Ishikawa (cell line): ENCODE results near the gene SPNS3.

Experiments
- CEBPB ChIP-seq: IDR thresholded peaks from 2 replicates; pipeline ENCODE4 v1.6.1; 2012
- CREB1 ChIP-seq: IDR thresholded peaks from 2 replicates; pipeline ENCODE4 v1.6.1; 2012; ENCODE audit warnings: low read depth
- EGR1 ChIP-seq: IDR thresholded peaks from 2 replicates; pipeline ENCODE4 v1.6.1; 2012
- EP300 ChIP-seq: IDR thresholded peaks from 2 replicates; pipeline ENCODE4 v1.6.1; 2012; ENCODE audit warnings: borderline replicate concordance
- FOXM1 ChIP-seq: IDR thresholded peaks from 2 replicates; pipeline ENCODE4 v1.6.1; 2012; ENCODE audit warnings: low read depth, borderline replicate concordance
- NFIC ChIP-seq: IDR thresholded peaks from 2 replicates; pipeline ENCODE4 v1.6.1; 2012
- YY1 ChIP-seq: IDR thresholded peaks from 2 replicates; pipeline ENCODE4 v1.6.1; 2012; ENCODE audit warnings: low read depth

DNA sequence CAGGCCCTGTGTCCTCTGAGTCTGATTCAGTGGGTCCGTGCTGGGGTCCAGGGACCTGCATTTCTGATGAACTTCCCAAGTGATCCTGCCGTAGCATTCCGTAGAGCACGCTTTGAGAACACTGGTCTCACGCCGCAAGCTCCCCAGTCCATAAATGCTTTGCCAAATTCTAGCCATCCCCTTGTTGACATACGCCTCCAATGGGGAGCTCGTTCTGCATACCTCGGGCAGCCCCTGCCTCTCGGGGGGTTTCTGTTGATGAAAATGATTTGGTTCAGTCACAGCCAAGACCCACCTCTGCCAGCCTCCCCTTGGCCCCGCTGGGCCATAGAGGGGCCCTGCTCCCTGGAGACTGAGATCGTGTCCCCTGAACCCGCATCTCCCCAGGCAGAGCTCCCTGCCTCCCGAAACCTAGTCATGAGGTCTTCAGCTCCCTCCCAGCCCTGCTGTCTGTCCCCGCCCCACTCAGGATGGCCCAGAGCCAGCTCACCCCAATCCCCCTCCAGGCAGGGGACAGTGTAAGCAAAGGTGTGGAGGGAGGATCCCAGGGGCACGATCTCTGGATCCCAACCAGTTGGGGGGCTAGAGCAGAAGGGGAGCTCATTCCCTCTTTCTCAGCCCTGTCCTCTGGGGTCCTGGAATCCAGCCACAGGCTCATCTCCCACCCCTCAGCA is 48.7 kb downstream of the SPNS3 start:
- TF ChIP-seq NFIC (no peak), CEBPB (no peak), FOXM1 (no peak), EGR1 (no peak), EP300 (no peak), CREB1 (no peak), YY1 (no peak)
